HepG2 (cell line): Measurements from ENCODE around the gene GCLC. TPM values are rescaled to one million over a fixed set of nuclear protein-coding genes. Genes with fewer than 3 reads are reported as not detected.

Experiments used
- AHR ChIP-seq: IDR thresholded peaks from 2 replicates; pipeline ENCODE4 v1.6.1; 2018; ENCODE audit warnings: missing genetic modification reagents, missing compliant biosample characterization
- CHD4 ChIP-seq: fragments of 200-600 bp; sonication (generic); IDR thresholded peaks from 2 replicates; pipeline ENCODE4 v1.7.0; 2017; ENCODE audit warnings: mild to moderate bottlenecking, low read length, borderline replicate concordance
- FOXA3 ChIP-seq: IDR thresholded peaks from 2 replicates; pipeline ENCODE4 v1.6.1; 2016; ENCODE audit warnings: missing genetic modification reagents, missing compliant biosample characterization
- GABPB1 ChIP-seq: IDR thresholded peaks from 2 replicates; pipeline ENCODE4 v1.6.1; 2016; ENCODE audit warnings: mild to moderate bottlenecking, missing genetic modification reagents, moderate library complexity, missing compliant biosample characterization
- HIVEP1 ChIP-seq: sonication (generic); formaldehyde crosslinking; IDR thresholded peaks from 2 replicates; pipeline ENCODE4 v1.4.0; 2020; ENCODE audit warnings: mild to moderate bottlenecking, missing genetic modification reagents
- IRF2 ChIP-seq: IDR thresholded peaks from 2 replicates; pipeline ENCODE4 v1.6.1; 2018; ENCODE audit warnings: missing genetic modification reagents, missing compliant biosample characterization
- KLF9 ChIP-seq: IDR thresholded peaks from 2 replicates; pipeline ENCODE4 v1.6.1; 2016; ENCODE audit warnings: low read depth
- MAFG ChIP-seq: sonication (generic); formaldehyde crosslinking; IDR thresholded peaks from 2 replicates; pipeline ENCODE4 v1.5.1; 2020; ENCODE audit warnings: mild to moderate bottlenecking, missing genetic modification reagents
- MLLT10 ChIP-seq: sonication (generic); formaldehyde crosslinking; IDR thresholded peaks from 2 replicates; pipeline ENCODE4 v1.4.0; 2020; ENCODE audit warnings: missing genetic modification reagents
- RXRA ChIP-seq: sonication (generic); formaldehyde crosslinking; IDR thresholded peaks from 2 replicates; pipeline ENCODE4 v1.5.1; 2020; ENCODE audit warnings: missing genetic modification reagents
- TCF7 ChIP-seq: sonication (generic); IDR thresholded peaks from 2 replicates; pipeline ENCODE4 v1.6.1; 2016; ENCODE audit warnings: antibody characterized with exemption, low read depth
- XRCC5 ChIP-seq: fragments of 200-400 bp; formaldehyde crosslinking; optimal IDR thresholded peaks from 2 replicates; pipeline ENCODE3; 2017; ENCODE audit warnings: mild to moderate bottlenecking, low read length
- ZBTB7A ChIP-seq: sonication (generic); formaldehyde crosslinking; IDR thresholded peaks from 2 replicates; pipeline ENCODE4 v1.8.0; 2022; ENCODE audit warnings: mild to moderate bottlenecking, missing genetic modification reagents
- ZNF121 ChIP-seq: sonication (generic); formaldehyde crosslinking; IDR thresholded peaks from 2 replicates; pipeline ENCODE4 v1.5.0; 2020; ENCODE audit warnings: mild to moderate bottlenecking, missing genetic modification reagents
- ZNF605 ChIP-seq: sonication (generic); formaldehyde crosslinking; IDR thresholded peaks from 2 replicates; pipeline ENCODE4 v1.8.0; 2022; ENCODE audit warnings: mild to moderate bottlenecking, missing genetic modification reagents
- ZSCAN12 ChIP-seq: sonication (generic); formaldehyde crosslinking; IDR thresholded peaks from 2 replicates; pipeline ENCODE4 v1.9.0; 2021; ENCODE audit warnings: mild to moderate bottlenecking, missing genetic modification reagents
- polyA plus RNA-seq, 8 experiments: library from polyadenylated mRNA; depleted of rRNA in 3 of 8; stranded (reverse) in 7 of 8; unstranded in 1 of 8; fragments of >200 nt; fragmentation: Illumina TruSeq in 4 of 8; extraction: Trizol in 4 of 8; gene quantifications; 2 replicates each; pipeline versions ENCODE4 v1.2.1 to v1.2.3, GENCODE V29; 2011 to 2016; ENCODE audit warnings: low read depth in 4 of 8, missing spikeins in 1 of 8, mixed read lengths in 1 of 8; ENCODE audit not compliant: insufficient read depth in 1 of 8
- total RNA-seq, 5 experiments: library from RNA; depleted of rRNA; stranded (reverse); fragments of >200 nt; fragmentation: Illumina TruSeq; extraction: Trizol; gene quantifications; 2 replicates each; pipeline ENCODE4 v1.2.3, GENCODE V29; 2016; ENCODE audit warnings: low read depth in 1 of 5
- TF ChIP-seq, protein P1 (sequence below): sonication (generic); formaldehyde crosslinking; IDR thresholded peaks from 2 replicates; pipeline ENCODE4 v1.5.1; 2020; ENCODE audit warnings: mild to moderate bottlenecking, moderate library complexity, missing genetic modification reagents
- TF ChIP-seq, protein P2 (sequence below): sonication (generic); formaldehyde crosslinking; IDR thresholded peaks from 2 replicates; pipeline ENCODE4 v1.4.0; 2020; ENCODE audit warnings: mild to moderate bottlenecking, missing genetic modification reagents
- TF ChIP-seq, protein P3 (sequence below): IDR thresholded peaks from 2 replicates; pipeline ENCODE4 v1.6.1; 2016
- TF ChIP-seq, protein P4 (sequence below): sonication (generic); formaldehyde crosslinking; IDR thresholded peaks from 2 replicates; pipeline ENCODE4 v1.4.0; 2020; ENCODE audit warnings: mild to moderate bottlenecking, missing genetic modification reagents
- TF ChIP-seq, protein P5 (sequence below): sonication (generic); formaldehyde crosslinking; IDR thresholded peaks from 2 replicates; pipeline ENCODE4 v1.4.0; 2020; ENCODE audit warnings: mild to moderate bottlenecking, missing genetic modification reagents
- TF ChIP-seq, protein P6 (sequence below), 2 experiments: sonication (generic) in 1 of 2; formaldehyde crosslinking in 1 of 2; IDR thresholded peaks; 2 replicates each; pipeline versions ENCODE4 v1.4.0 to v1.6.1; 2018 to 2020; ENCODE audit warnings: missing genetic modification reagents in 2 of 2, borderline replicate concordance in 1 of 2, low read depth in 1 of 2, mild to moderate bottlenecking in 1 of 2, missing biosample characterization in 1 of 2

The GCLC gene
- total and polyA plus RNA-seq, 2 of the 13 experiments (the other 11 are each of a cell fraction or from before 2014, with no cell fraction given): 35.3 to 84.6 TPM

DNA sequence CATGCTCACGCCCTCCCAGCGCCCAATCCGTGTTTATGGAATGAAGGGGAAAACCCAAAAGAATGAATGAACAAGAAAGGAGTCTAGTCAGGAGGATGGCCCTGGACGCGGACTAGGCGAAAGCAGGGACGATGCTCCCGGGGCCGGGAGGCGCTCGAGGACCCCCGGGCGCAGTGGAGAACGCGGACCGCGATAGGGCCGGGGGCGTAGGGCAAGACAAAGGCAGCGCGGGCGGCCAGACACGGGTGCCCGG, 758 bp downstream of the GCLC start (continued):
- TF ChIP-seq, protein P1, sequence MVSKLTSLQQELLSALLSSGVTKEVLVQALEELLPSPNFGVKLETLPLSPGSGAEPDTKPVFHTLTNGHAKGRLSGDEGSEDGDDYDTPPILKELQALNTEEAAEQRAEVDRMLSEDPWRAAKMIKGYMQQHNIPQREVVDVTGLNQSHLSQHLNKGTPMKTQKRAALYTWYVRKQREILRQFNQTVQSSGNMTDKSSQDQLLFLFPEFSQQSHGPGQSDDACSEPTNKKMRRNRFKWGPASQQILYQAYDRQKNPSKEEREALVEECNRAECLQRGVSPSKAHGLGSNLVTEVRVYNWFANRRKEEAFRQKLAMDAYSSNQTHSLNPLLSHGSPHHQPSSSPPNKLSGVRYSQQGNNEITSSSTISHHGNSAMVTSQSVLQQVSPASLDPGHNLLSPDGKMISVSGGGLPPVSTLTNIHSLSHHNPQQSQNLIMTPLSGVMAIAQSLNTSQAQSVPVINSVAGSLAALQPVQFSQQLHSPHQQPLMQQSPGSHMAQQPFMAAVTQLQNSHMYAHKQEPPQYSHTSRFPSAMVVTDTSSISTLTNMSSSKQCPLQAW (CRISPR knock-in tag): peak; percentile 46; the same call in 1 of the 2 replicates
- TF ChIP-seq AHR (CRISPR knock-in tag): peak; percentile 64; the same call in 1 of the 2 replicates
- TF ChIP-seq XRCC5: no peak
- no peak for TF ChIP-seq FOXA3
- TF ChIP-seq MAFG (CRISPR knock-in tag): no peak
- TF ChIP-seq ZBTB7A (CRISPR knock-in tag): no peak
- peak; percentile 65 for TF ChIP-seq IRF2 (CRISPR knock-in tag)
- 0 out of 2 replicates have a peak, but pooled peaks have one; percentile 39 for TF ChIP-seq GABPB1 (CRISPR knock-in tag)
- 0 out of 2 replicates have a peak, but pooled peaks have one; percentile 22 for TF ChIP-seq RXRA (CRISPR knock-in tag)
- TF ChIP-seq TCF7: no peak
- peak; percentile 78 for TF ChIP-seq HIVEP1
- no peak for TF ChIP-seq MLLT10
- TF ChIP-seq, protein P2, sequence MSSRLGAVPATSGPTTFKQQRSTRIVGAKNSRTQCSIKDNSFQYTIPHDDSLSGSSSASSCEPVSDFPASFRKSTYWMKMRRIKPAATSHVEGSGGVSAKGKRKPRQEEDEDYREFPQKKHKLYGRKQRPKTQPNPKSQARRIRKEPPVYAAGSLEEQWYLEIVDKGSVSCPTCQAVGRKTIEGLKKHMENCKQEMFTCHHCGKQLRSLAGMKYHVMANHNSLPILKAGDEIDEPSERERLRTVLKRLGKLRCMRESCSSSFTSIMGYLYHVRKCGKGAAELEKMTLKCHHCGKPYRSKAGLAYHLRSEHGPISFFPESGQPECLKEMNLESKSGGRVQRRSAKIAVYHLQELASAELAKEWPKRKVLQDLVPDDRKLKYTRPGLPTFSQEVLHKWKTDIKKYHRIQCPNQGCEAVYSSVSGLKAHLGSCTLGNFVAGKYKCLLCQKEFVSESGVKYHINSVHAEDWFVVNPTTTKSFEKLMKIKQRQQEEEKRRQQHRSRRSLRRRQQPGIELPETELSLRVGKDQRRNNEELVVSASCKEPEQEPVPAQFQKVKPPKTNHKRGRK (CRISPR knock-in tag): 0 out of 2 replicates have a peak, but pooled peaks have one; percentile 35
- TF ChIP-seq ZSCAN12 (CRISPR knock-in tag): no peak
- TF ChIP-seq, protein P3, sequence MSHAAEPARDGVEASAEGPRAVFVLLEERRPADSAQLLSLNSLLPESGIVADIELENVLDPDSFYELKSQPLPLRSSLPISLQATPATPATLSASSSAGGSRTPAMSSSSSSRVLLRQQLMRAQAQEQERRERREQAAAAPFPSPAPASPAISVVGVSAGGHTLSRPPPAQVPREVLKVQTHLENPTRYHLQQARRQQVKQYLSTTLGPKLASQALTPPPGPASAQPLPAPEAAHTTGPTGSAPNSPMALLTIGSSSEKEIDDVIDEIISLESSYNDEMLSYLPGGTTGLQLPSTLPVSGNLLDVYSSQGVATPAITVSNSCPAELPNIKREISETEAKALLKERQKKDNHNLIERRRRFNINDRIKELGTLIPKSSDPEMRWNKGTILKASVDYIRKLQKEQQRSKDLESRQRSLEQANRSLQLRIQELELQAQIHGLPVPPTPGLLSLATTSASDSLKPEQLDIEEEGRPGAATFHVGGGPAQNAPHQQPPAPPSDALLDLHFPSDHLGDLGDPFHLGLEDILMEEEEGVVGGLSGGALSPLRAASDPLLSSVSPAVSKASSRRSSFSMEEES (CRISPR knock-in tag): 0 out of 2 replicates have a peak, but pooled peaks have one; percentile 15
- TF ChIP-seq ZNF605: peak; percentile 84
- TF ChIP-seq ZNF121 (CRISPR knock-in tag): 0 out of 2 replicates have a peak, but pooled peaks have one; percentile 5
- TF ChIP-seq, protein P4, sequence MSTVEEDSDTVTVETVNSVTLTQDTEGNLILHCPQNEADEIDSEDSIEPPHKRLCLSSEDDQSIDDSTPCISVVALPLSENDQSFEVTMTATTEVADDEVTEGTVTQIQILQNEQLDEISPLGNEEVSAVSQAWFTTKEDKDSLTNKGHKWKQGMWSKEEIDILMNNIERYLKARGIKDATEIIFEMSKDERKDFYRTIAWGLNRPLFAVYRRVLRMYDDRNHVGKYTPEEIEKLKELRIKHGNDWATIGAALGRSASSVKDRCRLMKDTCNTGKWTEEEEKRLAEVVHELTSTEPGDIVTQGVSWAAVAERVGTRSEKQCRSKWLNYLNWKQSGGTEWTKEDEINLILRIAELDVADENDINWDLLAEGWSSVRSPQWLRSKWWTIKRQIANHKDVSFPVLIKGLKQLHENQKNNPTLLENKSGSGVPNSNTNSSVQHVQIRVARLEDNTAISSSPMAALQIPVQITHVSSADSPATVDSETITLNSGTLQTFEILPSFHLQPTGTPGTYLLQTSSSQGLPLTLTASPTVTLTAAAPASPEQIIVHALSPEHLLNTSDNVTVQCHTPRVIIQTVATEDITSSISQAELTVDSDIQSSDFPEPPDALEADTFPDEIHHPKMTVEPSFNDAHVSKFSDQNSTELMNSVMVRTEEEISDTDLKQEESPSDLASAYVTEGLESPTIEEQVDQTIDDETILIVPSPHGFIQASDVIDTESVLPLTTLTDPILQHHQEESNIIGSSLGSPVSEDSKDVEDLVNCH (CRISPR knock-in tag): no peak
- TF ChIP-seq, protein P5, sequence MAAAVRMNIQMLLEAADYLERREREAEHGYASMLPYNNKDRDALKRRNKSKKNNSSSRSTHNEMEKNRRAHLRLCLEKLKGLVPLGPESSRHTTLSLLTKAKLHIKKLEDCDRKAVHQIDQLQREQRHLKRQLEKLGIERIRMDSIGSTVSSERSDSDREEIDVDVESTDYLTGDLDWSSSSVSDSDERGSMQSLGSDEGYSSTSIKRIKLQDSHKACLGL: no peak
- TF ChIP-seq, protein P6, sequence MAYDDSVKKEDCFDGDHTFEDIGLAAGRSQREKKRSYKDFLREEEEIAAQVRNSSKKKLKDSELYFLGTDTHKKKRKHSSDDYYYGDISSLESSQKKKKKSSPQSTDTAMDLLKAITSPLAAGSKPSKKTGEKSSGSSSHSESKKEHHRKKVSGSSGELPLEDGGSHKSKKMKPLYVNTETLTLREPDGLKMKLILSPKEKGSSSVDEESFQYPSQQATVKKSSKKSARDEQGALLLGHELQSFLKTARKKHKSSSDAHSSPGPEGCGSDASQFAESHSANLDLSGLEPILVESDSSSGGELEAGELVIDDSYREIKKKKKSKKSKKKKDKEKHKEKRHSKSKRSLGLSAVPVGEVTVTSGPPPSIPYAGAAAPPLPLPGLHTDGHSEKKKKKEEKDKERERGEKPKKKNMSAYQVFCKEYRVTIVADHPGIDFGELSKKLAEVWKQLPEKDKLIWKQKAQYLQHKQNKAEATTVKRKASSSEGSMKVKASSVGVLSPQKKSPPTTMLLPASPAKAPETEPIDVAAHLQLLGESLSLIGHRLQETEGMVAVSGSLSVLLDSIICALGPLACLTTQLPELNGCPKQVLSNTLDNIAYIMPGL (CRISPR knock-in tag; IDR thresholded peaks at IDR 0.05; ENCODE audit: borderline replicate concordance in 1 of 2, low read depth in 1 of 2): 0 out of 4 replicates have a peak, but pooled peaks of 1 of the 2 experiments have one; percentile 4
- TF ChIP-seq CHD4: no peak
- peak; percentile 88 for TF ChIP-seq KLF9 (CRISPR knock-in tag)
